Stimulated activated CD8-positive, alpha-beta memory T cell treated with anti-CD3 and anti-CD28 coated beads, Interleukin-12 subunit alpha, Interleukin-12 subunit beta, amount 100 ng/mL, for 4 hours (primary cell): ENCODE measurements around the gene RSPH6A.

Source experiments
- DNase-seq: peaks from one replicate; pipeline ENCODE4 v3.0.0-alpha.2; 2020; ENCODE audit warnings: low read depth

RSPH6A gene

DNA sequence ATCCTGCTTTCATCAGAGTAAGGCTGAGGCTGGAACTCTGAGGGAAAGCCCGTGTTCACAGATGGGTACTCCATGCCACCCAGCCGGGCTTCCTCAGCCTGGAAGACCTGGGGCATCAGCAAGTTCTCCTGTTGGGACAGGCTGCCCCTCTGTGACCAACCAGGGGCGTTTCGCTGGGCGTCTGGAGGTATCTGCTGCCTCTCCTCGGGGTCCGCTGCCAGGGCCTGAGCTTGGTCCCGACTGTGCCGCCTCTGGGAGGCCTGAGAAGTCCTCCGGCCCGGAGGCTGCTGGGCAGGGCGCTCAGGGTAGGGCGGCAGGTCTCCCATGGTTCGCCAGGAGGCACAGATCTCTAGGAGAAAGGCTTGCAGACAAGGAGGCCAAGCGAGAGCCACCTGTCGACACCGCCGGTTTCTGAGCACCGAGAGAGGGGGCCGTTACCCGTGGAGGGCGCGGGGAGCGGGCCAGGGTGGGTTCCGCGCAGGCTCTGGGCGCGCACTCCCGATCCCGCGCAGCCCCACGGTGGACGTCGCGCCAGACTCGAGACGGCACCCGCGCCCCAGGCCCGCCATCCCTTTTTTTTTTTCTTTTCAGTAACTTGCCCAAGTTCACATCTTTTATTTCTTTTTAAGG, at the start of gene RSPH6A:
Gene RSPH6A, minus strand, starts transcription at position 458 of the 630 bp plus-strand sequence. Its CDS starts 132 bp downstream, at position 326.
- DNase-seq = no peak

- DNase-seq = no peak
These were observed 49.5 kb upstream of the RSPH6A start for GRCh38 chr19:45864629-45865082.

- peak; percentile 43 for DNase-seq
These were observed 48.9 kb upstream of the RSPH6A start, which contains the start of gene FOXA3 for GRCh38 chr19:45863840-45864628. TSS of gene FOXA3 (plus strand) at chr19:45864326. CDS start at chr19:45864457, 131 bp downstream.

GRCh38 chr19:45863335-45863839, 48.3 kb upstream of the RSPH6A start:
- DNase-seq = no peak

DNA sequence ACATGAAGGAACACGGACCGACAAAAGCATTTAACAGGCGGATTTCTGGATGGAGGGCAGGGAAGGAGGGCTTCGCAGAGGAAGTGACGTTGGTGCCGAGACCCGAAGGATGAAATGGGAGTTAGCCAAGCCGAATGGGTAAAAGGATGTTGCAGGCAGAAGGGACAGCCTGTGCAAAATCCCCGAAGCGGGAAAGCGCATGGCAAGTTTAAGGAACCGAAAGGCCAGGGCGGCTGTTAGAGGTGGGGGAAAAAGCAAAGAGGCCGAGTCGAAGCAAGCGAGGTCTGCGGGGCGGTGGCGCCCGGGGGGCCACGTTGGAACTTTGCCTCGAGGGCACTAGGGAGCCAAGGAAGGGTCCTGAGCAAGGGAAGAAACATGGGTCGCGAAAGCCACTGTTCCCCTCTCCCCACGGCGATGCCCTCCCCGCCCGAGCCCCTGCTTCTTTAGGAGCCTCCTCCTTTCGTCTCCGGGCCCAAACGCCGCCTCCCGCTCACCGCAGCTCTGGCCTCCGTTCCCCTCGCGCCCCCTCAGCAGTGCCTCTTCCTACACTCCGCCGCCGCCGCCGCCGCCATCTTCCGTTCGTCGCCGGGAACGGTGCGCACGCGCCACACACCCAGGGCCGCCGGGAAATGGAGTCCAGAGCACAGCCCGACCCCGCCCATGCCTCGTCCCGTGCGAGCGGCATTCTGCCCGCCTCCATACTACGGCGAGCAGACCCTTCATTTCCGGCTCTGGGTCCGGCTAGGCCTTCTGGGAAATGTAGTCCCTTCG, 47.6 kb upstream of the RSPH6A start, which contains the start of gene SYMPK:
Gene SYMPK, minus strand, starts transcription at position 584 of the 771 bp plus-strand sequence. CDS start 8,652 bp downstream, outside the sequence.
- peak; percentile 96 for DNase-seq

GRCh38 chr19:45862271-45862563, 47.1 kb upstream of the RSPH6A start:
- no peak for DNase-seq

DNA sequence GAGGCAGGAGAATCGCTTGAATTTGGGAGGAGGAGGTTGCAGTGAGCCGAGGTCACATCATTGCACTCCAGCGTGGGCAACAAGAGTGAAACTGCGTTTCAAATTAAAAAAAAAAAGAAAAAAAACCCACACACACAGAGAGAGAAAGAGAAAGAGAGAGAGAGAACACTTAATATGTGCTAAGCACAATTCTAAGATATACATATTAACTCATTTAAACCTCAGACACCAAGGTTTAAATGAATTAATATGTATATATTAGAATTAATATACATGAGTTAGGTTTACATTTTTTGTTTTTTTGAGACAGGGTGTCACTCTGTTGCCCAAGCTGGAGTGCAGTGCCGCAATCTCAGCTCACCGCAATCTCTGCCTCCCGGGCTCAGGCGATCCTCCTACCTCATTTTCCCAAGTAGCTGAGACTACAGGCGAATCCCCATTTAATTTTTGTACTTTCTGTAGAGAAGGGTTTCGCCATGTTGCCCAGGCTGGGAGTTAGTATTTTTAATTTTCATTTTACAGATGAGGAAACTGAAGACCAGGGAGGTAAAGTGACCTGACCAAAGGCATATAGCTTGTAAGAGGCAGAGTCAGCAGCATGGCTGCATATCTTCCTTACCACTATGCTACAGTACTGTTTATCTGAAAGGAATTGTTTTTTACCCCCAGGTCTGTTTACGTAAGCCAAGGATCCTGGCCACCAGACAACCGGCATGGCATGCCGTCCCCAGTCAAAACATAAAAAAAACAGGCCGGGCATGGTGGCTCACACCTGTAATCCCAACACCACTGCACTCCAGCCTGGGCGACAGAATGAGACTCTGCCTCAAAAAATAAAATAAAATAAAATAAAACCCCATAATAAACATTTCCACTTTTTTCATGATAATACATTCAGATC, 45.5 kb upstream of the RSPH6A start:
- DNase-seq = no peak

- no peak for DNase-seq
These were observed 39.2 kb upstream of the RSPH6A start for GRCh38 chr19:45854167-45854778.

DNA sequence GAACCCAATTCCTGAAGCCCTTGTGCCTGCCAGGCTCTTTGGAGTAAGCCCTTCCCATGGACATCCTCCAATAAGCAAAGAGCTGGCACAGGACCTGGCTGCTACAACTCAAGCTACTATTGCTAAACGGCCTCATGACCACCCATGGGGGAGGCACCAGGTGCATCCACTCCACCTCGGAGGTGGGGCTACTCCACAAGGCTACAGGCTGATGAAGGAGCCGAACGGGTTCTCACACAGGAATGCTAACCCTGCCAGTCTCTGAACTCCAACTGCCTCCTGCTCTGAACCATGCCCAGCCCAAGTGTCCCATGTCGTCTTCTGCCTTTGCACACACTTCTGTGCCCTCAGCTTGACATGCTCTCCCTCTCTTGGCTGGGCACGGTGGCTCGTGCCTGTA, 37.9 kb upstream of the RSPH6A start:
- DNase-seq = no peak

GRCh38 chr19:45852145-45852750, 37.1 kb upstream of the RSPH6A start:
- DNase-seq = no peak

- no peak for DNase-seq
These were observed 33.8 kb upstream of the RSPH6A start for GRCh38 chr19:45848922-45849321.

DNA sequence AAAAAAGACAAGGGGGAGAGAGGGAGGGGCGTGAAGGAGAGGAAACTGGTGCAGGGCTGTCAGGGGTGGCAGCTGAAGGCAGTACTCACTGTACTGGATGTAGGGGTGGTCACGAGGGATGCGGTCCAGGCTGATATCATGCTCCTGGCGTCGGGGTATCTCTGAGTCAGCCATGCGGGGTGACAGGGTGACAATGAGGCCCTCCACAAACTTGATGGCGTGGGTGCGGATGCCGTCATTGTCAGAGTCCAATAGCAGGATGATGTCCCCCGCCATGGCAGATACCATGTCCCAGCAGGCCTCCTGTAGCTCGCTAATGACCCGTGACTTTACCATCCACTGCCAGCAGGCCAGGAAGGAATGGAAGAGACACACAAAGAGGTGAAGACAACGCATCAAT, 32.6 kb upstream of the RSPH6A start:
- no peak for DNase-seq

DNA sequence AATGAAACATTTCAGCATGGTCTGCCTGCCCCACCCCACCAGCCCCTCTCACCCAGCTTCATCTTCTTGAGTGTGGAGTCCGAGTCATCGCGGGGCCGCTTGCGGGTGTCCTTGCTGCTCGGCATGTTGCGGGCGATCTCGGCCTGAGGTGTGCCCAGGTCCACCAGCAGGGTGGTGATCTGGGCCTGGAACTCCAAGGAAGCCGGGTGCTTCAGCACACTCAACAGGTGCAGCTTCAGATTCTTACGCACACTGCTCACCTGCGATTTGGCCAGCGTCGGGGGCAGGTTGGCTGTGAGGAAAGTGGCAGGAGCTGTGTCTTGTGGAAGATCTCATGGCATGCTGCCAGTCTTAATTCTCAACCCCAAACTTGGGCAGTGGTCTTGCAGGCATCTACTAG, 27.1 kb upstream of the RSPH6A start:
- no peak for DNase-seq

- no peak for DNase-seq
These were observed 19.9 kb upstream of the RSPH6A start for GRCh38 chr19:45834970-45835369.

- DNase-seq = no peak
These were observed 13.8 kb upstream of the RSPH6A start for GRCh38 chr19:45828945-45829344.

GRCh38 chr19:45828523-45828922, 13.4 kb upstream of the RSPH6A start:
- no peak for DNase-seq

- DNase-seq = no peak
These were observed 12.5 kb upstream of the RSPH6A start for GRCh38 chr19:45827459-45828093.

GRCh38 chr19:45826934-45827333, 11.8 kb upstream of the RSPH6A start:
- no peak for DNase-seq

- DNase-seq = no peak
These were observed 11.1 kb upstream of the RSPH6A start for GRCh38 chr19:45825917-45826893.
